ENCODE results near the gene CRACR2A. TPM values are rescaled to one million over a fixed set of nuclear protein-coding genes. Genes with fewer than 3 reads are reported as not detected.

Gene CRACR2A
- total and polyA plus RNA-seq, 2 of the 8 experiments (the other 6 are each of a cell fraction or from before 2014, with no cell fraction given) = 0.85 to 3.2 TPM

DNA sequence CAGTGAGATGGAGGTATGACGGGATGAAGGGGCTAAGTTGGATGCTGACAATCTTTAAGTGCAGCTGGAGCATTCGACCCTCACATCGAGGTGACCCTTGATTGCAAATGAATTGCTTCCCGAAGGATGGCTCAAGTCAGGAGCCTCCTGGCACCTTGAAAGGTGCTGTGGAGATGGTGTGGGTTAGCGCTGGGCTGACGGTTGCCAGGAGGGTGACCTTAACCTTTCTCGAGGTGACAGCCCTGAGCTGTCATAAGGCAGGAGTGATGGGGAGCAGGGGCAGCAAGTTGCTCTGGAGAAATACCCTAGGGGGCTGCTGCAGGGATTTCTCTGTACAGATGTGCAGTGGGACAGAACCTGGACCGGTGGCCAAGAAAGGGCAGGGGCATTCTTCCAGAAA is 122.8 kb downstream of the CRACR2A start (continued):
- TF ChIP-seq EP300 (IDR thresholded peaks at IDR 0.05; ENCODE audit: borderline replicate concordance in 1 of 2, low read depth in 2 of 2, low read length in 2 of 2) (no peak), PHF8 (conservative IDR thresholded peaks at IDR 0.05; ENCODE audit: low read depth, low read length) (no peak), KDM1A (IDR thresholded peaks at IDR 0.05; ENCODE audit: borderline replicate concordance, low read length) (no peak), CBX8 (IDR thresholded peaks at IDR 0.05; ENCODE audit: borderline replicate concordance, low read depth, low read length) (no peak), TEAD4 (IDR thresholded peaks at IDR 0.05; ENCODE audit: low read depth, low read length) (no peak), HDAC6 (IDR thresholded peaks at IDR 0.05; ENCODE audit: low read depth, low read length) (no peak), CHD7 (IDR thresholded peaks at IDR 0.05; ENCODE audit: insufficient replicate concordance, low read length) (no peak)
- TF ChIP-seq, protein P1, sequence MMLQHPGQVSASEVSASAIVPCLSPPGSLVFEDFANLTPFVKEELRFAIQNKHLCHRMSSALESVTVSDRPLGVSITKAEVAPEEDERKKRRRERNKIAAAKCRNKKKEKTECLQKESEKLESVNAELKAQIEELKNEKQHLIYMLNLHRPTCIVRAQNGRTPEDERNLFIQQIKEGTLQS (IDR thresholded peaks at IDR 0.05; ENCODE audit: insufficient read depth, low read depth, low read length) = no peak
